HG02970 (cell line): ENCODE data around the gene RIPOR2.

Source experiments
- ATAC-seq: cut with Tn5 transposase; IDR thresholded peaks from one replicate; pipeline ENCODE4 v1.9.1; 2021; ENCODE audit warnings: mild to moderate bottlenecking, moderate library complexity, moderate number of reproducible peaks; ENCODE audit not compliant: unreplicated experiment, low FRiP score

Gene RIPOR2

DNA sequence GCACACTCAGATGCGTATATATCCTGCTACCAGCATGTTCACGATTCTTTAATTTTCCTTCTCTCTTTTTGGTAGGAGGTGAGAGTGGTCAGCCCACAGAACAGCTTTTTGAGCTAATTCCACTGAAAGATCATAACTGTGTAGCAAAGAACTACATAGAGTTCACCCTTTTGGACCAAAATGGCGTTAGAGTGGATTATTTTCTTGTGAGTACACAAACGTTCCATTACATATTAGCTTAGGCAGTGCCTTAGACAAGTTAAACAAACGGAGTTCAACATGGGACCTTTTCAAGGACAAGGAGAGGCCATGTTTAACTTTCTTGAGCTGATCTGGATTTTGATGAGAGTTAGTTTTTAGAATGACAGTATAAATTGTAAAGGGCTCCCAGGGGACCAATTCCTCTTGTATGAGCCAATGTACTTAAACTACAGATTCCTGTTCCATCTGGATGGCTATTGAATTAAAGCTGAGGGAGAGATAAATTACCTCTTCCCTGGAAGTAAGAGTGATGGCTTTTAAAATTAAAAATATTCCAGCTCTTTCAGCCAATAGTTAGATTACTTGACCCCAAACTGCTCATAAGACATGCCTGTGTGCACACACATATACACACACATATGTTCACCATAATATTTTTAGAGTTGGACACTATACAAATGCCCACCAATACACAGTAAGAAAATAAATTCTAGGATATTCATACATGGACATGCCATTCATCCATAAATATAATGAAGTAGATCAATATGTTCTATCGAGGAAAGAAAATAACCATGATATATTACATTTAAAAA, 111.4 kb downstream of the RIPOR2 start:
- ATAC-seq = no peak

DNA sequence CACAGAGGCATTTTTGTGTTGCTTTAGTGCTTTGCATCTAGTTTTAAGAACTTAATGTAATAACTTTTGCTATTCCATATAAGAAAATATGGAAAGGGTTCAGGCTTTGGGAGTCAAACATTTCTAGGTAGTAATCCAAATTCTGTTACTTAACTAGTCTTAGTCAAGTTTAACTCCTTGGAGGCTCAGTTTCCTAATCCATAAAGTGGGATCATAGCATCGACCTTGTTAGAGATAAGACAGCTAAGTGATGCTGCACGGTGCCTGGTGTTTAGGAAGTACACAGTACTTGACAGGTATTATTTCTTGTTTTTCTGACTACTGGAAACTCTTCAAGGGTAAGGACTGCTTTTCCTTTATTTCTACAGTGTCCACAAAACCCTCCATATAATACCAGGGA, 112.6 kb downstream of the RIPOR2 start:
- ATAC-seq = no peak

DNA sequence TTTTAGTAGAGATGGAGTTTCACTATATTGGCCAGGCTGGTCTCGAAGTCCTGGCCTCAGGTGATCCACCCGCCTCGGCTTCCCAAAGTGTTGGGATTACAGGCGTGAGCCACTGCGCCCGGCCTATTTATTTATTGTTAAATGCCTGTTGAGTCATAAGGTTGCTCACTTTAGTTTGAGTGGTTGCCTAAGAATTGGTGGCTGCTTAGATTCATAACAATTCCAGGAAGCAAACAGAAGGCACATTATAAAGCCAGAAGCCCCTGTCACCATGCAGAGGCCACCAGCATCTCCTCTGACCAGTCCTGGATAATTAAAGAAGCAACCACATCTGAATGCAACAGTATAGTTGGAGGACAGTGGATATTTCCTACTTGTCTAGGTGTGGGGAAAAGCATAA, 113.1 kb downstream of the RIPOR2 start:
- ATAC-seq = no peak

DNA sequence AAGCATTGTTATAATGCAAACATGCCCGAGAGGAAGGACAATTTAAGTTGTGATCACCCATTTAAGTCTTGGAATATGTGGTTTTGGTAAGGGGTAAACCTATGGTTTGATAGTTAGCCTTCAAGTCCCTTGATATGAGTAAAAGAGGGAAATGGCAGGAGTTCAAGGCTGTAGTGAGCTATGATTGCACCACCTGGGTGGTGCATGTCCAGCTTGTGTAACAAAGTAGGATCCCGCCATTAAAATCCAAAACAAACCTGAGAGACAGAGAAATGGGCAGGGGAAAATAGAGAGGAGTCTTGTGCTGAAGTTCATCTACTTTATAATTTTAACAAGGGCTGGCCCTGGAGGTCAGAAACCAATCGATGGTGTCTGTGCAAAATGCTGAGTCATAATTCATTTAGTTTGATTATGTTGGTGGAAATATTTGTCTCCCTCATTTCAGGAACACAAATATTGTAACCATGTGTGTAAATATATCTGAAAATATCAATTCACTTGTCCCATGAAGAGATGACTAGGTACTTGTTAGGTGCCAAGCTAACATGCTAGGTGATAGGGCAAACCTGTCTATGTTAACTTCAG, 113.8 kb downstream of the RIPOR2 start:
- ATAC-seq = no peak

DNA sequence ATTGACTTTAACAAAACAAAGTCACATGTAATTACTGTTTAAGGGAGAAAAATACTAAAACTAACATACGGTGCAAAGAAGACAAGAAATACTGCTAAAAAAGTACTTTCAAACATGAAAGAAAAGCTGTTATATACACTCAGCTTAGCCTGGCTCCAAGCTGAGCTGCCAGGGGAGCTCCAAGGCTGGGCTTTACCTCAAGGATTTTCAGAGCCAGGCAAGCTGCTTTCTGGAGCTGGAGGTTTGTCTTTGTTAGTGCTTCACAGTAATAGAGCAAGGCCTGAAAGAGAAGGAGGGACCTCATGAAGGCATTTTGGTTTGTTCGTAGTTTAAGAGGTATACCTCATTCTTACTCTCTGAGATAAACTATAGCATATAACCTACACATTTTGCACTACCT, 117.4 kb downstream of the RIPOR2 start:
- ATAC-seq = no peak

DNA sequence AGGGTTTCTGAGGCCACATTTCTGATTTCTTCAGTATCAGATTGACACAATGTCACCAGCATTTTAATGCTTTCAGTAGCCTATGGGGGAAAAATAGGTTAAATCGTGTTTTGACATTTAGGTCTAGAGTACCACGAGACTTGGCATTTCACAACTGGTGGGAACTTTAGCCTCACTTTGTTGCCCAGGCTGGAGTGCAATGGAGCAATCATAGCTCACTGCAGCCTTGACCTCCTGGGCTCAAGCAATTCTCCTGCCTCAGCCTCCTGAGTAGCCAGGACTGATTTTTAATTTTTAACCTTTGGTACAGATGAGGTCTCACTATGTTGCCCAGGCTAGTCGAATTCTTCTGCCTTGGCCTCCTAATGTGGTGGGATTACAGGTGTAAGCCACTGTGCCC, 126.0 kb downstream of the RIPOR2 start:
- no peak for ATAC-seq

DNA sequence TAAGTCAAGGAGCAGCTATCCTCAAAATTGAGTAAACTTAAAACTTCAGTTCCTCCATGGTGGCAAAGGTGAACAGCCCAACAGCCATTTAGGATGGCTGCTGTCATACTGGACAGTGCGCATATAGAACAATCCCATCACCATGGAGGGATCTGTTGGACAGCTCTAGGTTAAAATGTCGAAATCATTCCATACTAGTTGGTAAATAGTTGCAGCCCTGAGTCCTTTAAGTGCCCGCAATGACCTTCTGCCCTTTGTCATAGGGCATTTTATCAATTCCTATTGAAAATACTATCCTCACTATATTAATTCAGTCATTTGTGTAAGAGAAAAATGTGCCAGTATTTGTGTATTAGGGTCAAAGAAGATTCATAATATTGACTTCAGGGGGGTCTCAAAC, 128.2 kb downstream of the RIPOR2 start:
- no peak for ATAC-seq

DNA sequence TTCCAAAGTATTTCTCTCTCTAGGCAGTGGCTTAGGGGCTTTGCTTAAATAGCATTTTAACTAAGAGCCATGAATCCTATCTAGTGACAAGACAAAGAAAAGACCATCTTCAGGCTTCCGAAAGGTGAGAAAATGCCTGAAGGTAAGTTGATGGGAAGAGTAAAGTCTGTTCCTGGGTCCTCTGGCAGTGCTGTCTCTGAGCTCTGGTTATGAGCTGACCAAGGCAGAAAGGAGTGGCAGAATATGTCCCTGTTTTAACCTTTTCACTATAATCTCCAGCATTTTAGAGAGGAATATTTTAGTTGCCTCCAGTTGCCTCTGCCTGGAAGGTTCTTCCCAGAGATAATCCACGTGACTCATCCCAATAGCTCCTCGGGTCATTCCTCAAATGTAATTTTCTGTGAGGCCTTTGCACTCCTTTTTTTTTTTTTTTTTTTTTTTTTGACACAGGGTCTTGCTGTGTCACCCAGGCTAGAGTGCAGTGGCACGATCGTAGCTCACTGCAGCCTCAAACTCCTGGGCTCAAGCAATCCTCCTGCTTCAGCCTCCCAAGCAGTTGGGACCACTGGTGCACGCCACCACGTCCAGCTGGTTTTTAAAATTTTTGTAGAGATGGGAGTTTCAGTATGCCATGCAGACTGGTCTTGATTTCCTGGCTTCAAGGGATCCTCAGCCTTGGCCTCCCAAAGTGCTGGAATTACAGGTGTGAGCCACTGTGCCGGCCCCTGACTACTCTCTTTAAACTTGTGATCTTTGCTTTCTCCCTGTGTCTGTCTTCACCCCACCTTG, 133.3 kb downstream of the RIPOR2 start:
- no peak for ATAC-seq

DNA sequence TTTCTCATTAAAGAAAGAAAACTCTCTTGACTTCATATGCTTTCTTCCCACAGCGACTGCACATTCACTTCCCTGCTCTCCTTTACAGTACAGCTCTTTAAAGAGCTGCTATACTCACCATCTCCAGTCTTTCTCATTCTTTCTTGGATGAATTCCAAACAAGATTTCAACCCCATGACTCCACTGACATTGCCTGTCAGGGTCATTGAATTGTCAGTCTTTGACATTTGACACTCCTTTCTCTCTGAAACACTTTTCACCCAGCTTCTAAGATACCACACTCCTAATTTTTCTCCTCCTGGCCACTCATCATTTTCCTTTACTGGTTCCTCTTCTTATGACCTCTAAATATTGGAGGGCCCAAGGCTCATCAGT, 136.2 kb downstream of the RIPOR2 start:
- ATAC-seq = no peak

DNA sequence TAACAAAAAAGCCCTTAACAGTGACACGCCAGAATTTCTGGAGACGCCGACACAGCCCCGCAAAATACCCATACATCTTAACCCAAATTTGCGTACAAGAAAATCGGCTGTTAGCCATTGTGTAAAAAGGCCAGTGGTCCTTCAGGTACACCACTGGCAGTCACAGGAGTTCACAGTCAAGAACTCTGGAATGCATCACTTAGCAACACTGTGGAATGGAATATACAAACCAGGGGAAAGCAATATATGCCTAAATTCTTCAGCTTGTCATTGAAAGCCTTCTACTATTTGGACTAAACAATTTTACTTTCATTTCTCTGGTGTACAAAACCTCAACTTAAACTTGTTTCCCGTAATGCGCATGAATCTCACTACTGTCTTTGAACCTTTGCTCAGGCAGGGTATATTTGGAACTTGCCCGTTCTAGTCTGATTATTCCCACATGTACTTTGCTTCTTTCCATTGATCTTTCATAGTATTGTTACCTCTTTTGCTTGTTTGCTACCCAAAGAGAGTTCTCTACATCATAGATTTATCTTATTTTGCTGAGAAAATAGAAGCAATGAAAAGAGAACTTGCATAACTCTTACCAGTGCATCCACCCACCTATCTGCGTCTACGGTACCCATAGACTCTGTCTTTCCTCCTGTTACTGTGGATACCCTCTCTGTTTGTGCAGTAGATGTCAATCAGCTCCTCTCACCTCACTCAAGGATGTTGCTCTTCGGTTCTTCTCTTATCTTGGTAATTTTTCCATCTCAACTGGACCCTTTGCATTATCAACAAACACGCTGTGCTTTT, 136.8 kb downstream of the RIPOR2 start, which contains the start of gene ARMH2:
TSS of gene ARMH2 (minus strand) at position 178 of the 801 bp plus-strand sequence. CDS start at position 118, 60 bp downstream.
- ATAC-seq = no peak

DNA sequence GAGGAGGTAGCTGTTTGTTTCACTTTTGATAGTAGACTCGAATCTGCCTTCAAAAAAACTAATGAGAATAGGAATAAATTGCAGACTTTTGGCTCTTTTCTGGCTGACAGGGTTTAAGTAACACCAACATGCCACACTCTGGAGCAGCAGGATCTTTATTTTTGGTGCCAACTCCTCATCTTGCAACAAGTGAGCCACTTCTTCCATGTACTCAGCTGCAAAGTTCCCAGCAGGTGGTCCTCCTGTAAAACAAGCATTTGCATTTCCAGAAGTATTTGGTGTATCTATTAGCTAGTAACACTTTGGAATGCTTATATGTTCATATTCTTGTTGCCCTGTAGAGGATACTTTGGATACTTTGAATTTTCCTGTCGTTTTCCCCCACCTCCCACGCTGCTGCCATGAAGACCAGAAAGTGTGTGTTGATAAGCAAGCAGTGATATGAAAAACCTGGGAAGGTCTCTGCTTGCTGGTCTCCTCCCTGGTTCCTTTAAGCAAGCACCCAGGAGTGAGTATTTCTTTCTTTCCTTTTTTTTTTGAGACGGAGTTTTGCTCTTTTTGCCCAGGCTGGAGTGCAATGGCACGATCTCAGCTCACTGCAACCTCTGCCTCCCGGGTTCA, 138.1 kb downstream of the RIPOR2 start:
- ATAC-seq = no peak

DNA sequence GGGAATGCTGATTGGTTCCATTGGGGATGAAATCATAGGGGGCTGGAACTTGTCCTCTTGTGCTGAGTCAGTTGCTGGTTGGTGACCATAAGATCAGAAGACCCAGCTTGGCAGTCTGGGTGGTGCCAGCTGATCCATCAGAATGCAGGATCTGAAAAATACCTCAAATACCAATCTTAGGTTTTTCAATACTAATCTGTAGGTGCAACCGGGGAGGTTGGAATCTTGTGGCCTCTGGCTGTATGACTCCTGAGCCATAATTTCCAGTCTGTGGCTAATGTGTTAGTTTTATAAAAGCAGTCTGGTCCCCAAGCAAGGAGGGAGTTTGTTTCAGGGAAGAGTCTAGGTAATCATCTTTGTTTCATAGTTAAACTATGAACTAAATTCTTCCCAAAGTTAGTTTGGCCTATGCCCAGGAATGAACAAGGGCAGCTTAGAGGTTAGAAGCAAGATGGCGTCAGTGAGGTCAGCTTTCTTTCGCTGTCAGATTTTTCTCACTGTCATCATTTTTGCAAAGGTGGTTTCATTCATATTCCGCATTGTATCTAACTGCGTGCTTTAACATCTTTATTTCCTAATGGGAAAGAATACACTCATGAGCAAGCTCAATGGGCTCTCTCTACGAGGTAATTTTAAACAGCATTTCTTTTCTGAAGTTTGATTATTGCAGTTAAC, 139.0 kb downstream of the RIPOR2 start:
- ATAC-seq = no peak

DNA sequence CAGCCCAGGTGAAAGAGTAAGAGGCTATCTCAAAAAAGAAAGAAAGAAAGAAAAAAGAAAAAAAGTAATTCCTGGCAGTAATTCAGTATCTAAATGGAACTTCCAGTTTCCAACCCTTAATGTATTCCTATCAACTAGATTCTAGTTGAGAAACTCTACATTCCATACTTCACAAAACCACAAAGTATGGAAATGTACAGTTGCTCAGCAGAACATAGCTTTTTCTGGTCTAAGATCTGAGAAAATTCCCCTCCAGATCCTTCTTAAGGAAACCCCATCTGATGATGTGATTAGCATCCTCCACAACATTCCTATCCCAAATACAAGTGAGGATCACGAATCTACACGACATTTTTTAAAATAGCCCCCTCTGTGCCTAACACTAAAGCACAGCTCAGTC, 140.7 kb downstream of the RIPOR2 start:
- no peak for ATAC-seq

DNA sequence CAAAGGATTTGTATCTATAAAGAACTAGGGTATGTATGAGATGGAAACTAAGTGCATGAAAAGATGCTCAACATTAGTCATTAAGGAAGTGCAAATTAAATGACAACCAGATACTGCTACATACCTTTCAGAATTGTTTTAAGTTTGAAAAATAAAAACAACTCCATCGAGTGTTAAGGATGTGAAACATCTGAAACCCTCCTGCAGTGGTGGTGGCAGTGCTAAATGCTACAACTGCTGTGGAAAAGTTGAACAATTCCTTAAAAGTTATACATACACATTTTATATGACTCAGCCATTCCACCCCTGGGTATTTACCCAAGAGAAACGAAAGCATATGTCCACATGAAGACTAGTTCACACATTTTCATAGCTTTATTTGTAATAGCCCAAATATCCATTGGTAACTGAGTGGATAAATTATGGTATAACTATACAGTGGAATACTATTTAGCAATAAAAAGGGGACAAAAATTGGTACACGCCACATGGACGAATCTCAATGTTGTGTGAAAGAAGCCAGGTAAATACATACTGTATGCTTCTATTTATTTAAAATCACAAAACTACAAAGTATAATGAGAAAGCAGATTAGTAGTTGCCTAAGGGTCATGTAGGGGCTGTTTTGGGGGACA, 147.6 kb downstream of the RIPOR2 start:
- no peak for ATAC-seq

DNA sequence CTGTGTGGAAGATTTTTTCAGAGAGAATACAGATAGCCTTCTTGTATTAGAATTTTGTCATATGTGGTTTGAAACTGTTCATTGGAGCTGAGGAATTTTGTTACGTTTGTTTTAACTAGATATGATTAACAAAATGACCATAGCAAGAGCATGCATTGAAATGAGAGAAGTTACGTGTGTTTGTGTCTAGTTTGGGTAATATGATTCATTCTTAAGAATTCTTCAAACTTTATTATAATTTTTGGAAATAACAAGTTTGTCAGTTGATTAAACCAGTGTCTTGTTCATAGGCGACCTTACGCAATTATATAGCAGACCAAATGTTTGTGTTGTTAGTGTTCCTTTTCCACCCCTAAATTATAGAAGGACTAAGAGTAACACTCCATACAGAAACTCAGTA, 155.6 kb downstream of the RIPOR2 start:
- no peak for ATAC-seq

DNA sequence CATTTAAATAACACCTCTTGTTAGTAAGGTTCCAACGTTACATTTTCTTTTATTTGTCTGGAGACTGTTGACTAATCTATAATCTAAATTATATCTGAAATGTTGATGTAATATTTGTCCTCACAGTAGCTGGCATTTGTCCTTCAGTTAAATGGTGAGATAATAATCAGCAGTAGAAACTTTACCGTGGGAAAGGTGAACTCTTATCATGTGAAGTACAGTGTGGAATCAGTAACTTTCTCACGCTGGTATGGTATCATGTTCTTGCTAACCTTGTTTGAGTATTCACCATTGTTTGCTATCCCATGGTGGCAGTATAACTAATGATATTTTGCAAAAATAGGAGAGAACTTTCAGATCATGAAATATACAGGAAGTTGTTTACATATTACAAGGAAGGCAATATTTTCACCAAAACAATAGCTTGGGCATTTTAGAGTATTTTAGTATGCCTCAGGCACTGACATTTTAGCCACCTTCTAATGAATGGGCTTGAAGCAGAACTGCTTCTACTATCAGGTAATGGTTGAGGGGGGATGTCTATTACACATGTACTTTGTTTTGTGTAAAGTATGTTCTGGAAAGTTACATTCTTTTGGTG, 156.2 kb downstream of the RIPOR2 start:
- ATAC-seq = no peak

DNA sequence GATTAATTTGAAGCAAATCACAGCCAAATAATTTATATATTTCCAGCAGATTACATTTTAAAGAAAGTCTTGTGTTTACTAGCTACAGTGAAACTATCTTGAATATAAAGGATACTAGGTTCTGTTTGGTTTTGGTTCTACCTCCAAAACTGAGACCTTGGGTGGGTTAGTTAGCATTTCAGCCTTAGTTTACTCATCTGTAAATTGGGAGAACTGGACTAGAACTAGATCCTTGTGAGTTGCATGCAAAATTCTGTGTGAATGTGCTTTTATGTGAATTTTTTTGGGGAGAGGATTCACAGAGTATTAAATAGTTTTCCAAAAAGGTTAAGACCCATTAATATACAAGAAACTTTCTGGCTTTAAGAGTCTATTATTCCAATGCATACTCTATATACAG, 156.9 kb downstream of the RIPOR2 start:
- ATAC-seq = no peak

DNA sequence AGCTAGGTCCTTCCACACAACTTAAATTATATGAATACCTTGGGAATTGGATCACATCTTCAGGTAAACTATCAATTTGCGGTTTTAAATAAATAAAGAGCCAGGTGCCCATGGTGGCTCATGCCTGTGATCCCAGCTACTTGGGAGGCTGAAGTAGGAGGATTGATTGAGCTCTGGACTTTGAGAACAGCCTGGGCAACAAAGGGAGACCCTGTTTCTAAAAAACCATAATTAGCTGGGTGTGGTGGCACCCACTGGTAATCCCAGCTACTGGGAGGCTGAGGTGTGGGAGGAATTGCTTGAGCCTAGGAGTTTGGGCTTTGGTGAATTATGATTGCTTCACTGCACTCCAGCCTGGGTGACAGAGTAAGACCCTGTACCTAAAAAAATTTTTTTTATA, 157.6 kb downstream of the RIPOR2 start:
- ATAC-seq = no peak

DNA sequence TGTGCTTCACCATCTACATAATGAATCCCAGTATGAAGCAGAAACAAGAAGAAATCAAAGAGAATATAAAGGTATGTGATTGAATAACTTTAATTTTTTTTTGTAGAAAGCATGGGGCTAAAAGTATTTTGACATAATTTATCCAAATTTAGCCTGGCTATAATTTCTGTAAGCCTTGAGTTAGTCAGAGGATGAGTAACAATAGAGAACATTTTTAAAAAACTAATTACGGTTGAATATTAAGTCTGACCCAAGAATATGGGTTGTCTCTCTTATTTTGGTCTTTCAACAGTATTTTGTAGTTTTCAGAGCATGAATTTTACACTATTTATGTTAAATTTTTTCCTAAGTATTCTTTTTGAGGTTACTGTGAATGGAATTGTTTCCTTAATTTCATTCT, 158.5 kb downstream of the RIPOR2 start:
- no peak for ATAC-seq
